HG03354 (cell line): ENCODE results near the gene RIN3.

Source experiments
- ATAC-seq: cut with Tn5 transposase; IDR thresholded peaks from one replicate; pipeline ENCODE4 v1.9.1; 2021; ENCODE audit warnings: mild to moderate bottlenecking; ENCODE audit not compliant: unreplicated experiment, poor library complexity, severe bottlenecking

The RIN3 gene

DNA sequence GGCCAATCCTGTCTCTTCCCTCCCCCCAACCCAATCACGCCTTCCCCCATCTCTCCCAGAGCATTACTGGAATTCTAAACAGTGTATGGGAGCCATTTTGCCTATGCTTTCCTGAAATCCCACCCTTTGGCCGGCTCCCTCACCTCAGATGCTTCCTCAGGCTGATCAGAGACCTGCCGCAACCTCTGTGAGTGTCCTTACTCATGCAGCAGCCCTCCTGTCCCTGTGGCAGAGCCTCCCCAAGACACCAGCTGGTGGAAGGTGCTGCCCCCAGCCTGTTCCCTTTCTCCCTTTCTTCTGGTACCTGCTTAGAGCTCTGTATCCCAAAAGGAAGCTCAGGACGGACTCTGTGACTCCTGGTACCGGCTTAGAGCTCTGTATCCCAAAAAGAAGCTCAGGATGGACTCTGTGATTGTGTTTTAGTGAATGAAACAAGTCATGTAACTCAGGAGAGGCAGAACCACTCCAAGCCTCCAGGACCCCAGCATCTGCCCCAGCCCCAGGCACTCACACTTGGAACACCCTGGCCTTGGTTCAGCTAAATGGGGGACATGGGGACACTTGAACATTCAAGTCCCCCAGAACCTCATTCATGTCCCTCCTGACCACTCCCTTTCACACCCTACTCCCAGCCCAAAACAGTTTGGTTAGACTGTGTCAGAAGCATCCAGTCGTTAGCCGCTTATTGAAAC lies 29.3 kb upstream of the RIN3 start:
- ATAC-seq, result no peak

DNA sequence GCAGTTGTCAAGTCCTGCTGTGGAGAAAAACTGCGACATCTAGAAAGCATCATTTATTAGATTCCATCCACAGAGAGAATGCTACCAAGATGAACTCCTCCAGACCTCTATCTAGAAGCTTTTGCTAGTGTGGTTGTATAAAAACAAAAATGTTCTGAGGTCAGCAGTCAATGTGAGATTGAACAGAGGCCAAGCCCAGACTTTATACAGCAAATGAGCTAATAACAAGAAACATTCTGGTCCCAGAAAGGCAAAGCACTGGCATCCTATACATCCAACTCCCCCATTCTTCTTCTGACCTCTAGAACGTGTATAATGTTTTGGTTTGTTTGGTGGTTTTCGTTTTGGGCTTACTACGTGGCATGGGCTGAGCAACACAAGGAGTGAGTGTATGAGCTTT lies 26.7 kb upstream of the RIN3 start:
- ATAC-seq, result no peak

DNA sequence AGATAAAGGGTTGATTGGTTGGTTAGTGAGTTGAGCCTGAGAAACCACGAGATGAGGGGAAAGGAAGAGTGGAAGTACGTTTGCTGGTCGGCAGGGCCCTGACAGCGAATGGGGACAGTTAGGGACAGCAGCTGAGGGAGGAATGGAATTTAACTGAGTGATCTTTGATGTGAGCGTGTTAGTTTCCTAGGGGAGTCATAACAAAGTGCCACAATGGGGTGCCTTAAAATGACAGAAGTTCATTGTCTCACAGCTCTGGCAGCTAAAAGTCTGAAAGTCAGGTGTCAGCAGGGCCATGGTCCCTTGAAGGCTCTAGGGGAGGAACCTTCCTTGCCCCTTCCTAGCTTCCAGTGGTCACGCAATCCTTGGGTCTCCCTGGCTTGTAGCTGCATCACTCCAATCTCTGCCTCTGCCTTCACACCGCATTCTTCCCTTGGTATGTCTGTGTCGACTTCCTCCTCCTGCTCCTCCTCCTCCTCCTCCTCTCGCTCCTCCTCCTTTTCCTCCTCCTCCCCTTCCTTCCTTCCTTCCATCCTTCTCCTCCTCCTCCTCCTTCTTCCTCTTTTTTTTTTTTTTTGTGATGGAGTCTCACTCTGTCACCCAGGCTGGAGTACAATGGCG lies 26.0 kb upstream of the RIN3 start:
- ATAC-seq, result no peak

- no peak for ATAC-seq
Measured at GRCh38 chr14:92489394-92490238, 24.0 kb upstream of the RIN3 start.

DNA sequence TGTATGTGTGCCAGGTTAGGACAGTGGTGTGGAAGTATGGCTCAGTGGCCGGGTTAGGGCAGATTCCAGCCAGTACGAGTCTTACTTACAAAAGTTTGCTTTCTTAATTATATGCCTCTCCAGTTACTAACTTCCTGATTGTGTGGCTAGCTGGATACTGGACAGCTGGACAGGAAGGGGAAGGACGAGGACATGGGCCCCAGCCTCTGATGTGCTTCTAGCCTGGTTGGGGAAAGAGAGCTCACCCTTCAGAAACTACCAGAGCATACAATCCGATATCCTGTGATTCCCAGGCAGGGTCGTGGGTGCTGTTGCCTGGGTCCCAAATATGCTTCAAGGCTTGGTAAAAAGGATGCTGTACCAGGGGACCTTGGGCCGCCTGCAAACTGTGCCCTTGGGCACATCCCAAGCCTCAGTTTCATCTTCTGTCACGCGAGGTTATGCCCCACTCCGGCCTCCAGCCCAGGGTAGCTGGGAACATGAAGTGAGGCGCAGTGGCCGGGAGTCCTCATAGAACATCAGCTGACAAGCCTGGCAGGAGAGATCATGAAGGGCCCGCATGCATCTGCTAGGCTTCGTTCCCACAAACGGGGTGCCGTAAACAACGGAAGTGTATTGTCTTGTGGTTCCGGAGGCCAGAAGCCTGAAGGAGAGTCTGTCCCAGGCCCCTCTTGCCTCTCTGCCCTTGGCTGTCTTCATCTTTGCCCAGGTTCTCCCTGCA lies 23.2 kb upstream of the RIN3 start:
- ATAC-seq, result no peak

DNA sequence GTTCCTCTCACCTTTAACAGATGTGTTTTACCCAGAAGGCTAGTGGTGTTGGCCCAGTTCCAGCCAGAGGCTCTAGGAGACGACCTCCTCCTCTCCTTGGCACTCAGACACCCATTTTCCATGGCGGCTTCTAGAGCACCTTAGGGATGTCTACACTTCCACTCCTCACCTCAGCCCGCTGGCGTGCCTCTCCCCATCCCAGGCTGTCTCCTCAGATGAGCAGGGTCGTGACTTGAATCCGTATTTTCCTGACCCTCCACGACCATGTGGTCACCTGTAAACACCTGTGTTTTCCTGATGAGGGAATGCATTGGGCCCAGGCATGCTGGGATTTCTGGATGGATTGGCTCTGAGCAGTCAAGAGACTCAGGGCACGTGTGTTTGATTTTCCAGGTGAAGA lies 21.8 kb upstream of the RIN3 start:
- no peak for ATAC-seq

DNA sequence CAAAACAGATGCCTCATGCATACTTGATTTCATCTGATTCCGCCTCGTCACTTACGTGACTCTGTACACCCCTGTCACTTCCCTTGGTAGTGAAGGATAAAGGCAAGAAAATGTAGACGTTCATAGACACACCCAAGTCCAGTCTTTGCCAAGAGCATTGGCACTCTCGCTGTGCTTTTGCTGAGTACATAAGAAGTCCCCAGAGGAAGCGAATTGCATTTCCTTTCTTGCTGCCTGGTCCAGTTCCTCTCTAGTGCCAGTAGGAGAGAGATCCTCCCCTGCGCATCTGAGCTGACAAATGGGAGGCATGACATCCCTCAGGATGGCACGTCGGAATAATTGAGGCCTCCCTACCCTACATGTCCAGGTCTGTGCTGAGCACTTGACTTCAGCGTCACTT lies 21.3 kb upstream of the RIN3 start:
- no peak for ATAC-seq

- no peak for ATAC-seq
Measured at GRCh38 chr14:92493024-92493423, 20.6 kb upstream of the RIN3 start.

DNA sequence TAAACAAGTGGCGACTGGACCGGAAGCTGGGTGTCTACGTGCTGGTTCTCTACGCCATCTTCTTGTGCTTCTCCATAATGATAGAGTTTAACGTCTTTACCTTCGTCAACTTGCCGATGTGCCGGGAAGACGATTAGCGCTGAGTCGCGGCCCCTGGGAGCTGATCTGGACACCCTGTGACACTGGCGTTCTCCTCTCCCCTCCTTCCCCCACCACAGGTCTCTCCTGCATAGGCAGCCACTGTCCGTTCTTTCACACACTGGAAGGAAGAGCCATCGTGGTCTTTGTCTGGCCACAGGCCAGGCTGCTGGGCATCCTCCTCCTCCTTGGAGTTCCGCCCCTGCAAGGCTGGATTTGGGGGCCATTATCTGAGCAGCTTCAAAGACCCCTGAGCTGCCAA lies 20.1 kb upstream of the RIN3 start:
- no peak for ATAC-seq

DNA sequence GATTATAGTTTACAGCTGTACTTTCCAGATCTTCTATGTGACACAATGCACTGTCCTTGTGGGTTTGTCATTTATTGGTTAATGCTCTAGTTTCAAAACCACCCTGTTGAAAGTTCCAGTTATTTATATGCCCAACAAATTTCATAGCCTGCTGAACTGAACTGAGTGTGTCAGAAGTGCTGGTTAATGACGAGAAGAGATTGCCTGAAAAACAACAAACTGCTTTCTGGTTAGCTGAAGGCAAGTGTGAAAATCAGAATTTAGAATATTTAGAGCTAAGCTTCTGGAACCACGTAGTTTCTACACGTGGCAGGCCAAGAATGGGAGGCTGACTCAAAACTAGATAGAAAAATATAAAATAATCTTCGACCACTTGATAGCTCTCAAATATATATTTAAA lies 19.1 kb upstream of the RIN3 start:
- no peak for ATAC-seq

GRCh38 chr14:92495027-92495426 lies 18.6 kb upstream of the RIN3 start:
- ATAC-seq, result no peak

GRCh38 chr14:92496191-92496857 lies 17.3 kb upstream of the RIN3 start:
- ATAC-seq, result no peak

DNA sequence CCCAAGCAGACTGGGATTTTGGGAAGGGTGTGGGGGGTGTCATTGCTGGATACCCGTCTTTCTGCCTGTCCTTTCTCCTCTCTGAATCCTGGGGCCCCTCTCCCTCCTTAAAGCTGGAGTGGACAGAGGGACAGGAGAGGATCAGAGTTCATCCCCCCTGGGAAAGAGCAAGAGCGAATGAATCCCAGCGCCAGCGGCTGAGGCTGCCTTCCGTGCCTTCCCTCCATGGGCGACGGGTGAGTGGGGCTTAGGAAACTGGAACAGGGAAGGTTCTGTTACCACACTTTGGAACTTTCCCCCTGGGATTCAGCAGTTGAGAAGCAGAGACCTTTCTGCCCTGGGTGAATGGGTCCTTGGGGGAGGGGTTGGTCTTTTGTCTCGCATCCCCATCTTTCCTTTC lies 16.2 kb upstream of the RIN3 start:
- no peak for ATAC-seq

- no peak for ATAC-seq
Measured at GRCh38 chr14:92499234-92499633, 14.3 kb upstream of the RIN3 start.

GRCh38 chr14:92500491-92500941 lies 13.1 kb upstream of the RIN3 start:
- ATAC-seq, result no peak

DNA sequence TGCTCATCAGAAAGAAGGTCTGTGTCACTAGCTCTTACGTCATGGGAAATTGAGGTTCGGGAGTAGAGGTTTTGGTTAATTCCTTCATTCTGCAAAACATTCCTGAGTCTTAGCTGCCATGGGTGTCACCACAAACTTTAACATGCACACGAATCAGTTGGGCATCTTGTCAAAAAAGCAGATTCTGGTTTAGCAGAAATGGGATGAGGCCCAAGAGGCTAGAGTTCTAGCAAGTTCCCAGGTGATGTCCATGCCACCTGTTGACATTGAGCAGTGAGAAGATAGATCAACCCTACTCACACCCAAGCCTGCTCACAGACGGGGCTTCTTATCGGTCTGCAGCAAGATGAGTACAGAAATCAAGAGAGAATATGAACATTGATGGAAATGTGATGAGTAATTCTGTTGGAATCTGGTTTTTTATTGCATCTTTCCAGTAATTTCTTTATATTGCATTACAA lies 11.7 kb upstream of the RIN3 start:
- no peak for ATAC-seq

GRCh38 chr14:92502541-92503286 lies 10.9 kb upstream of the RIN3 start:
- no peak for ATAC-seq

GRCh38 chr14:92503756-92504491 lies 9.7 kb upstream of the RIN3 start:
- no peak for ATAC-seq
